Glutamatergic neuron (in vitro differentiated cells): Measurements from ENCODE around the gene ATF6. TPM values are rescaled to one million over a fixed set of nuclear protein-coding genes. Genes with fewer than 3 reads are reported as not detected.

Experiments
- DNase-seq: peaks from one replicate; pipeline ENCODE4 v3.0.0; 2022
- H3K27ac Mint-ChIP-seq: one replicate; pipeline ENCODE4 v1.8.0; 2020; ENCODE audit warnings: mild to moderate bottlenecking, mixed read lengths, inconsistent platforms; ENCODE audit not compliant: unreplicated experiment
- H3K27me3 Mint-ChIP-seq: one replicate; pipeline ENCODE4 v1.8.0; 2020; ENCODE audit warnings: mild to moderate bottlenecking, moderate library complexity, mixed read lengths, inconsistent platforms; ENCODE audit not compliant: unreplicated experiment
- H3K36me3 Mint-ChIP-seq: one replicate; pipeline ENCODE4 v1.8.0; 2020; ENCODE audit warnings: mild to moderate bottlenecking, mixed read lengths, inconsistent platforms; ENCODE audit not compliant: unreplicated experiment
- H3K4me1 Mint-ChIP-seq: one replicate; pipeline ENCODE4 v1.8.0; 2020; ENCODE audit warnings: mild to moderate bottlenecking, low read depth, mixed read lengths, inconsistent platforms; ENCODE audit not compliant: unreplicated experiment
- H3K4me3 Mint-ChIP-seq: one replicate; pipeline ENCODE4 v1.8.0; 2020; ENCODE audit warnings: mild to moderate bottlenecking, mixed read lengths, inconsistent platforms; ENCODE audit not compliant: unreplicated experiment
- H3K9me3 Mint-ChIP-seq: one replicate; pipeline ENCODE4 v1.8.0; 2020; ENCODE audit warnings: mild to moderate bottlenecking, moderate library complexity, mixed read lengths, inconsistent platforms; ENCODE audit not compliant: unreplicated experiment
- CTCF ChIP-seq: fragments of 200-600 bp; sonication (generic); IDR thresholded peaks from one replicate; pipeline ENCODE4 v1.5.0; 2021; ENCODE audit not compliant: partially characterized antibody, unreplicated experiment
- total RNA-seq: library from RNA; stranded (reverse); fragmentation: NEBNext Ultra II Directional; extraction: Animal tissue kit (Norgen Biotek cat#: 25700); gene quantifications from one replicate; pipeline ENCODE4 v1.2.1, GENCODE V29; 2021; ENCODE audit not compliant: unreplicated experiment

Gene ATF6
- total RNA-seq, 1 donor from 2014 or later: 29.3 TPM

- H3K27ac Mint-ChIP-seq: no peak overlapping the region
These were observed 102.7 kb downstream of the ATF6 start for GRCh38 chr1:161868832-161869231.

GRCh38 chr1:161869291-161869690, 103.2 kb downstream of the ATF6 start:
- Mint-ChIP-seq H3K36me3 (no peaks in the 10 kb centered on the region), H3K27ac (no peak overlapping the region), H3K4me1 (peaks cover 1% of the 10 kb centered on the region), H3K9me3 (no peaks in the 10 kb centered on the region), H3K27me3 (no peaks in the 10 kb centered on the region), H3K4me3 (no peak overlapping the region)
- TF ChIP-seq CTCF: no peak
- DNase-seq: no peak

More at GRCh38 chr1:161868832-161869231, 102.7 kb downstream of the ATF6 start:
- Mint-ChIP-seq H3K36me3 (no peaks in the 10 kb centered on the region), H3K4me1 (peaks cover 1% of the 10 kb centered on the region), H3K27me3 (no peaks in the 10 kb centered on the region), H3K4me3 (no peak overlapping the region), H3K9me3 (no peaks in the 10 kb centered on the region)
- no peak for DNase-seq
- TF ChIP-seq CTCF: no peak

GRCh38 chr1:161872506-161872905, 106.4 kb downstream of the ATF6 start:
- Mint-ChIP-seq H3K27me3 (no peaks in the 10 kb centered on the region), H3K27ac (no peak overlapping the region), H3K9me3 (no peaks in the 10 kb centered on the region), H3K4me1 (no peaks in the 10 kb centered on the region), H3K4me3 (no peak overlapping the region), H3K36me3 (no peaks in the 10 kb centered on the region)
- DNase-seq: no peak
- no peak for TF ChIP-seq CTCF

GRCh38 chr1:161879261-161879660, 113.1 kb downstream of the ATF6 start:
- Mint-ChIP-seq H3K27ac (no peak overlapping the region), H3K9me3 (no peaks in the 10 kb centered on the region), H3K36me3 (no peaks in the 10 kb centered on the region), H3K4me3 (no peak overlapping the region), H3K4me1 (no peaks in the 10 kb centered on the region), H3K27me3 (no peaks in the 10 kb centered on the region)
- DNase-seq: no peak
- no peak for TF ChIP-seq CTCF

GRCh38 chr1:161884475-161884874, 118.4 kb downstream of the ATF6 start:
- H3K4me3 Mint-ChIP-seq: no peak overlapping the region
- no peak overlapping the region for H3K27ac Mint-ChIP-seq
- H3K36me3 Mint-ChIP-seq: no peaks in the 10 kb centered on the region
- H3K27me3 Mint-ChIP-seq: no peaks in the 10 kb centered on the region
- no peaks in the 10 kb centered on the region for H3K9me3 Mint-ChIP-seq
- DNase-seq: no peak
- TF ChIP-seq CTCF: no peak
- H3K4me1 Mint-ChIP-seq: no peaks in the 10 kb centered on the region
